H1 (cell line): ENCODE measurements around the gene RAB26. TPM values are rescaled to one million over a fixed set of nuclear protein-coding genes. Genes with fewer than 3 reads are reported as not detected.

ENCODE experiments used
- CTCF ChIA-PET: fragments of 300-600 bp; sonication (Branson Sonifier 250); formaldehyde crosslinking; loops from one replicate; lab custom pipeline; 2021; ENCODE audit not compliant: partially characterized antibody; lab: Charles Lee
- POLR2A ChIA-PET: fragments of 300-600 bp; sonication (Branson Sonifier 250); formaldehyde crosslinking; loops from one replicate; lab custom pipeline; 2021; ENCODE audit warnings: inconsistent platforms; ENCODE audit not compliant: partially characterized antibody; lab: Charles Lee
- DNase-seq, 2 experiments: peaks; one replicate each; pipeline versions ENCODE4 v3.0.0 to v3.0.0-alpha.2; 2010 to 2022; ENCODE audit warnings: low spot score in 2 of 2, low read depth in 1 of 2, mixed read lengths in 1 of 2
- FAIRE-seq: peaks from 2 replicates; lab custom pipeline; 2011; peaks lifted over from hg19 to GRCh38; lab: Jason Lieb, UNC
- H2AFZ ChIP-seq: 2 replicates; pipeline ENCODE4 v1.8.1; 2012; ENCODE audit warnings: low read length, inconsistent platforms
- H2AK5ac ChIP-seq: 2 replicates; pipeline ENCODE4 v1.6.1; 2013; ENCODE audit warnings: low read depth, low read length
- H2BK120ac ChIP-seq: replicated peaks from 2 replicates; pipeline ENCODE3; 2013; ENCODE audit warnings: low read depth, low read length, inconsistent platforms
- H2BK12ac ChIP-seq: 2 replicates; pipeline ENCODE4 v1.6.1; 2013; ENCODE audit warnings: low read depth, low read length
- H2BK15ac ChIP-seq: 2 replicates; pipeline ENCODE4 v1.6.1; 2013; ENCODE audit warnings: low read length
- H2BK20ac ChIP-seq: 2 replicates; pipeline ENCODE4 v1.6.1; 2013; ENCODE audit warnings: low read length
- H2BK5ac ChIP-seq: 2 replicates; pipeline ENCODE4 v1.6.1; 2013; ENCODE audit warnings: low read depth, low read length
- H3K14ac ChIP-seq: 2 replicates; pipeline ENCODE4 v1.6.1; 2013; ENCODE audit warnings: inconsistent platforms; ENCODE audit not compliant: insufficient read length
- H3K18ac ChIP-seq: 2 replicates; pipeline ENCODE4 v1.6.1; 2013; ENCODE audit warnings: low read length; ENCODE audit errors: extremely low read depth
- H3K23ac ChIP-seq: 2 replicates; pipeline ENCODE4 v1.6.1; 2013; ENCODE audit warnings: inconsistent platforms; ENCODE audit not compliant: insufficient read length
- H3K23me2 ChIP-seq: 2 replicates; pipeline ENCODE4 v1.6.1; 2013; ENCODE audit warnings: low read depth, low read length
- H3K27ac ChIP-seq: 2 replicates; pipeline ENCODE4 v1.6.1; 2011; ENCODE audit warnings: low read depth, low read length, inconsistent platforms
- H3K27me3 ChIP-seq, 4 experiments: replicated peaks in 1 of 4; 1 replicate in 1 of 4; 2 replicates in 3 of 4; pipeline versions ENCODE4 v1.6.1 to v1.8.1; 2011 to 2013; ENCODE audit warnings: low read length in 3 of 4, mild to moderate bottlenecking in 3 of 4, inconsistent platforms in 2 of 4, mixed read lengths in 2 of 4, moderate library complexity in 1 of 4; ENCODE audit not compliant: control insufficient read depth in 3 of 4, insufficient read depth in 3 of 4; ENCODE audit errors: extremely low read depth in 1 of 4
- H3K36me3 ChIP-seq, 4 experiments: 2 replicates each; pipeline versions ENCODE4 v1.6.1 to v1.8.1; 2011 to 2013; ENCODE audit warnings: mild to moderate bottlenecking in 4 of 4, low read length in 3 of 4, moderate library complexity in 2 of 4, control low read depth in 1 of 4, inconsistent platforms in 1 of 4; ENCODE audit not compliant: insufficient read depth in 4 of 4, control insufficient read depth in 2 of 4
- H3K4ac ChIP-seq: replicated peaks from 2 replicates; pipeline ENCODE3; 2013; ENCODE audit warnings: low read length, low read depth, mixed read lengths, inconsistent platforms; ENCODE audit not compliant: insufficient read length
- H3K4me1 ChIP-seq, 4 experiments: replicated peaks in 1 of 4; 1 replicate in 1 of 4; 2 replicates in 3 of 4; pipeline versions ENCODE4 v1.6.1 to v1.8.1; 2011 to 2013; ENCODE audit warnings: low read length in 3 of 4, inconsistent platforms in 2 of 4, mixed read lengths in 1 of 4; ENCODE audit not compliant: insufficient read depth in 4 of 4, control insufficient read depth in 3 of 4
- H3K4me2 ChIP-seq, 2 experiments: 2 replicates each; pipeline versions ENCODE4 v1.6.1 to v1.8.1; 2011 to 2013; ENCODE audit warnings: low read depth in 2 of 2, low read length in 2 of 2, control low read depth in 1 of 2, inconsistent platforms in 1 of 2, mild to moderate bottlenecking in 1 of 2; ENCODE audit not compliant: insufficient read depth in 1 of 2
- H3K4me3 ChIP-seq, 4 experiments: fragments of 200-600, 300-600 bp in 1 of 4; sonication (generic), shearing (Covaris generic), sonication (Bioruptor Twin) in 1 of 4; 2 replicates each; pipeline versions ENCODE4 v1.5.1 to v1.8.1; 2011 to 2016; ENCODE audit warnings: low read length in 4 of 4, low read depth in 3 of 4, control low read depth in 2 of 4, inconsistent platforms in 2 of 4, mild to moderate bottlenecking in 2 of 4, mixed read lengths in 1 of 4, moderate library complexity in 1 of 4; ENCODE audit not compliant: insufficient read depth in 2 of 4; ENCODE audit errors: extremely low read depth in 1 of 4
- H3K56ac ChIP-seq: replicated peaks from 2 replicates; pipeline ENCODE3; 2013; ENCODE audit warnings: low read depth, mild to moderate bottlenecking, mixed read lengths, low read length, inconsistent platforms; ENCODE audit not compliant: insufficient read length
- H3K79me1 ChIP-seq: 2 replicates; pipeline ENCODE4 v1.6.1; 2013; ENCODE audit warnings: low read depth, low read length, control low read depth
- H3K79me2 ChIP-seq, 2 experiments: 2 replicates each; pipeline versions ENCODE4 v1.6.1 to v1.8.1; 2012 to 2013; ENCODE audit warnings: low read length in 2 of 2, mild to moderate bottlenecking in 2 of 2, inconsistent platforms in 1 of 2; ENCODE audit not compliant: insufficient read depth in 2 of 2, control insufficient read depth in 1 of 2
- H3K9ac ChIP-seq, 4 experiments: replicated peaks in 1 of 4; 1 replicate in 1 of 4; 2 replicates in 3 of 4; pipeline versions ENCODE4 v1.6.1 to v1.8.1; 2011 to 2013; ENCODE audit warnings: low read depth in 3 of 4, low read length in 3 of 4, control low read depth in 2 of 4, mild to moderate bottlenecking in 2 of 4, moderate library complexity in 2 of 4, inconsistent platforms in 1 of 4; ENCODE audit errors: extremely low read depth in 1 of 4
- H3K9me3 ChIP-seq, 2 experiments: 2 replicates each; pipeline versions ENCODE4 v1.6.1 to v1.8.1; 2012 to 2013; ENCODE audit warnings: mild to moderate bottlenecking in 2 of 2, moderate library complexity in 2 of 2, control low read depth in 1 of 2, inconsistent platforms in 1 of 2, low read depth in 1 of 2, low read length in 1 of 2, mixed read lengths in 1 of 2; ENCODE audit not compliant: insufficient read depth in 2 of 2
- H4K20me1 ChIP-seq, 2 experiments: replicated peaks in 1 of 2; 2 replicates each; pipeline versions ENCODE3 to v1.8.1; 2011 to 2013; ENCODE audit warnings: inconsistent platforms in 2 of 2, low read length in 2 of 2, mild to moderate bottlenecking in 1 of 2; ENCODE audit not compliant: insufficient read depth in 2 of 2, control insufficient read depth in 1 of 2
- H4K5ac ChIP-seq: 2 replicates; pipeline ENCODE4 v1.6.1; 2013; ENCODE audit warnings: low read length, low read depth, mixed read lengths, inconsistent platforms; ENCODE audit not compliant: insufficient read length
- H4K8ac ChIP-seq: 2 replicates; pipeline ENCODE4 v1.8.0; 2013; ENCODE audit warnings: mild to moderate bottlenecking, moderate library complexity, low read length, inconsistent platforms; ENCODE audit not compliant: insufficient read depth; ENCODE audit errors: extremely low read depth
- H4K91ac ChIP-seq: replicated peaks from 2 replicates; pipeline ENCODE3; 2013; ENCODE audit warnings: low read length, mixed read lengths, inconsistent platforms; ENCODE audit not compliant: insufficient read length
- CEBPB ChIP-seq: IDR thresholded peaks from 2 replicates; pipeline ENCODE4 v1.6.1; 2012; ENCODE audit warnings: low read depth, low read length
- EP300 ChIP-seq, 2 experiments: IDR thresholded peaks; 1 replicate in 1 of 2; 2 replicates in 1 of 2; pipeline ENCODE4 v1.6.1; 2011 to 2012; ENCODE audit warnings: low read depth in 2 of 2, low read length in 2 of 2, mild to moderate bottlenecking in 2 of 2, borderline replicate concordance in 1 of 2, inconsistent platforms in 1 of 2, moderate library complexity in 1 of 2
- FOSL1 ChIP-seq: IDR thresholded peaks from 2 replicates; pipeline ENCODE4 v1.6.1; 2011; ENCODE audit warnings: mild to moderate bottlenecking, low read depth, low read length, moderate library complexity; ENCODE audit not compliant: insufficient read depth
- GABPA ChIP-seq: IDR thresholded peaks from 2 replicates; pipeline ENCODE4 v1.6.1; 2011; ENCODE audit warnings: mild to moderate bottlenecking, low read length, moderate library complexity, borderline replicate concordance; ENCODE audit not compliant: insufficient read depth
- PHF8 ChIP-seq: fragments of 200-600 bp; sonication (generic); conservative IDR thresholded peaks from 2 replicates; pipeline ENCODE4 v1.7.1; 2012; ENCODE audit warnings: low read depth, mild to moderate bottlenecking, inconsistent platforms, low read length, moderate library complexity
- POLR2A ChIP-seq, 2 experiments: IDR thresholded peaks; 1 replicate in 1 of 2; 2 replicates in 1 of 2; pipeline ENCODE4 v1.6.1; 2011; ENCODE audit warnings: low read depth in 2 of 2, low read length in 2 of 2, mild to moderate bottlenecking in 2 of 2; ENCODE audit errors: control extremely low read depth in 1 of 2
- POU5F1 ChIP-seq: IDR thresholded peaks from 2 replicates; pipeline ENCODE4 v1.6.1; 2011; ENCODE audit warnings: low read depth, mild to moderate bottlenecking, low read length, moderate library complexity
- SAP30 ChIP-seq: fragments of 300-600 bp; sonication (generic); IDR thresholded peaks from 2 replicates; pipeline ENCODE4 v1.7.1; 2012; ENCODE audit warnings: low read length, moderate library complexity, mild to moderate bottlenecking, inconsistent platforms; ENCODE audit not compliant: insufficient read depth, insufficient replicate concordance
- SP1 ChIP-seq: IDR thresholded peaks from 2 replicates; pipeline ENCODE4 v1.6.1; 2011; ENCODE audit warnings: low read depth, low read length
- SRF ChIP-seq: IDR thresholded peaks from 2 replicates; pipeline ENCODE4 v1.6.1; 2011; ENCODE audit warnings: mild to moderate bottlenecking, low read depth, low read length, moderate library complexity
- TAF1 ChIP-seq: IDR thresholded peaks from 2 replicates; pipeline ENCODE4 v1.6.1; 2011; ENCODE audit warnings: mild to moderate bottlenecking, low read depth, low read length
- WGBS, 2 experiments: shearing (Covaris generic) in 1 of 2; methylation state at CpG; one replicate each; pipeline versions ENCODE4 v1.1.6 to v1.1.7; 2013 to 2015; ENCODE audit warnings: low lambda C conversion rate in 2 of 2, mixed read lengths in 2 of 2, inconsistent platforms in 1 of 2, low coverage in 1 of 2, missing lambda C conversion rate in 1 of 2; ENCODE audit not compliant: insufficient replicate concordance in 2 of 2, insufficient coverage in 1 of 2, insufficient read length in 1 of 2; ENCODE audit errors: extremely low coverage in 1 of 2, missing lambda C conversion rate in 1 of 2; 5-methylcytosine and 5-hydroxymethylcytosine counted together
- polyA plus RNA-seq, 7 experiments: library from polyadenylated mRNA; depleted of rRNA in 3 of 7; stranded (reverse) in 5 of 7; unstranded in 2 of 7; fragments of >200 nt in 5 of 7; fragments of 200-250 nt in 2 of 7; gene quantifications; 1 replicate in 5 of 7; 2 replicates in 1 of 7; 4 replicates in 1 of 7; pipeline versions ENCODE4 v1.2.1 to v1.2.3, GENCODE V29; 2011 to 2013; ENCODE audit warnings: missing spikeins in 2 of 7, mixed read lengths in 2 of 7
- total RNA-seq: library from RNA; stranded (reverse); fragmentation: NEBNext Ultra II Directional; extraction: Animal tissue kit (Norgen Biotek cat#: 25700); gene quantifications from 2 replicates; pipeline ENCODE4 v1.2.1, GENCODE V29; 2021

RAB26 gene
- total and polyA plus RNA-seq, 2 of the 8 experiments (the other 6 are each of a cell fraction or from before 2014, with no cell fraction given): 4.3 to 5.4 TPM

DNA sequence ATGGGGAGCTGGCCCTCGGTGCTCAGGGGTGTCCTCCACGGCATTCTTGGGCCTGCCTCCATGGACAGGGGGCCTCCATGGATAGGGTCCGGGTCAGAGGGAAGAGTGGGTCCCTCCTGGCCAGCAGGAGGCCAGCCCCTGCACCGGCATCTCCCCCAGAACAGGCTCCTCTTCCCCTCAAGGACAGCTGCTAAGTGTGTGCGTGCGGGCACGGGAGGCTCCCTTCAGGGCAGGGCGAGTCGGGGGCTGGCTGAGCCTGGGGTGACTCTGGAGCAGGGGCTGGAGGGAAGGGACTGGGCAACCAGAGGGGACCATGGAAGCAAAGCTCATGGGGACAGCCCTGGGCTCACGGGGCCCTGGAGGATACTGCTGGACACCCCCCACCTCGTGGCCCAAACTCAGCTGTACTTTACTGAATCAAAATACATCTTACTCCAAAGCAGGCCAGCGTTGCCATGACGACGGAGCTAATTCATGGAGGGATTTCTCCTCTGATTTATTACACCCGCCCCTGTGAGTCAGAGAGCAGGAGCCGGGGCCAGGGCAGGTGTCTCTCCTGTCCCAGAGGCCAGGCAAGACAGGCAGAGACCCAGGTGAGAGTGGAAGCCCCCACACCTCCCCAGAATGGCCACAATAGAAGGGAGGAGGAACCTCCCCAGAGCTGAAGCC lies 45.9 kb downstream of the RAB26 start:
- no peak overlapping the region for H3K9ac ChIP-seq
- H3K27ac ChIP-seq: no peak overlapping the region; the same call in 1 of the 2 replicates
- H3K14ac ChIP-seq: no peak overlapping the region
- no peaks in the 10 kb centered on the region for H3K79me1 ChIP-seq
- no peak overlapping the region for H2AK5ac ChIP-seq
- no peak overlapping the region for H2BK5ac ChIP-seq
- no peak overlapping the region for H4K8ac ChIP-seq
- no peak overlapping the region for H3K18ac ChIP-seq
- H3K36me3 ChIP-seq: no peaks in the 10 kb centered on the region
- H2BK12ac ChIP-seq: no peak overlapping the region
- H3K4me1 ChIP-seq: peaks cover 0 to 10% (median 3%) of the 10 kb centered on the region in 4 experiments; a peak in 4 of 7 replicates
- peaks cover 4 to 14% of the 10 kb centered on the region in 2 experiments for H4K20me1 ChIP-seq
- DNase-seq: no peak
- no peak overlapping the region for H3K4ac ChIP-seq
- H3K9me3 ChIP-seq: no peaks in the 10 kb centered on the region
- ChIA-PET POLR2A (interaction anchor here (0.8 to 6.9 kb wide), 17 partner anchors 9 to 229 kb away, joined by 3 to 63 read pairs (median 6); partner anchors contain the start of genes BRICD5, DNASE1L2, ECI1 and MLST8), CTCF (interaction anchor here (0.6 to 3.2 kb wide), 44 partner anchors 9 to 456 kb away, joined by 3 to 26 read pairs (median 4); partner anchors contain the start of genes BRICD5, DNASE1L2, E4F1 and ECI1)
- H3K27me3 ChIP-seq: peaks cover 4 to 30% (median 23%) of the 10 kb centered on the region in 4 experiments
- H4K5ac ChIP-seq: no peak overlapping the region
- H4K91ac ChIP-seq: no peak overlapping the region
- 85% methylated on average over 16 of the region's 16 CpGs; no CpG with 5 or more reads in 1 of the 2 experiments for WGBS, 2 experiments
- H3K4me2 ChIP-seq: peak overlapping the region in 1 of 2 experiments; percentile 52; a peak in 1 of 4 replicates
- no peak overlapping the region for H2BK20ac ChIP-seq
- TF ChIP-seq POLR2A (IDR thresholded peaks at IDR 0.05; ENCODE audit: control extremely low read depth in 1 of 2, low read depth in 2 of 2, low read length in 2 of 2): no peak
- no peak for TF ChIP-seq PHF8
- no peak for TF ChIP-seq CEBPB
- no peak for TF ChIP-seq SRF
- TF ChIP-seq FOSL1: no peak
- TF ChIP-seq EP300 (IDR thresholded peaks at IDR 0.05; ENCODE audit: borderline replicate concordance in 1 of 2, low read depth in 2 of 2, low read length in 2 of 2): no peak
- TF ChIP-seq SP1: no peak
- TF ChIP-seq POU5F1: no peak
- TF ChIP-seq SAP30: no peak
- no peak for TF ChIP-seq TAF1
- no peak for TF ChIP-seq GABPA
- H3K79me2 ChIP-seq: no peaks in the 10 kb centered on the region
- H3K23me2 ChIP-seq: peaks cover 8% of the 10 kb centered on the region; the same call in 1 of the 2 replicates
- no peak overlapping the region for H2BK15ac ChIP-seq
- H2BK120ac ChIP-seq: no peak overlapping the region
- FAIRE-seq: no peak
- no peak overlapping the region for H3K4me3 ChIP-seq
- H2AFZ ChIP-seq: no peak overlapping the region
- H3K23ac ChIP-seq: no peak overlapping the region
- H3K56ac ChIP-seq: no peak overlapping the region
